Measurements from ENCODE around the gene EXOSC10. TPM values are rescaled to one million over a fixed set of nuclear protein-coding genes. Genes with fewer than 3 reads are reported as not detected.

Gene EXOSC10
- total and polyA plus RNA-seq, 9 of the 15 experiments (the other 6 are each of a cell fraction or from before 2014, with no cell fraction given) = 23.4 to 150 (median 105) TPM

GRCh38 chr1:11031624-11032262 lies 67.9 kb downstream of the EXOSC10 start:
- ATAC-seq (no peak; the same call in 2 of the 3 replicates), DNase-seq (ENCODE audit: extremely low read depth in 1 of 4, low spot score in 3 of 4) (no peak), FAIRE-seq (no peak)
- no peaks in the 10 kb centered on the region for H3K9me1 ChIP-seq (ENCODE audit: control insufficient read depth, insufficient read depth, low read length)
- no peak overlapping the region for H3K27ac ChIP-seq (ENCODE audit: extremely low read depth, low read depth, low read length)
- TF ChIP-seq ZSCAN29 (IDR thresholded peaks at IDR 0.05) (no peak), BHLHE40 (IDR thresholded peaks at IDR 0.05; ENCODE audit: low read length) (peak; percentile 26; the same call in 1 of the 2 replicates), ILF3 (IDR thresholded peaks at IDR 0.05; ENCODE audit: borderline replicate concordance) (no peak), RBM25 (IDR thresholded peaks at IDR 0.05; ENCODE audit: low read depth, low read length, severe bottlenecking) (peak; percentile 20), MAFG (tag; conservative IDR thresholded peaks at IDR 0.05) (no peak), ZNF121 (CRISPR knock-in tag; conservative IDR thresholded peaks at IDR 0.05) (peak; percentile 72), PYGO2 (tag; IDR thresholded peaks at IDR 0.05) (no peak), FOXM1 (IDR thresholded peaks at IDR 0.05; ENCODE audit: low read depth) (no peak), FOXM1 (CRISPR knock-in tag; IDR thresholded peaks at IDR 0.05; ENCODE audit: low read depth) (no peak)
- H4K20me1 ChIP-seq (replicated peaks; ENCODE audit: control insufficient read depth, insufficient read depth, low read length) = no peaks in the 10 kb centered on the region
- no peak overlapping the region for H3K4me2 ChIP-seq (ENCODE audit: insufficient read depth, low read length)
- no peak overlapping the region for H3K9ac ChIP-seq (ENCODE audit: insufficient read depth in 1 of 2, low read depth in 2 of 2, low read length in 2 of 2)
- CTCF ChIA-PET (ENCODE audit: low intra/inter-chr PET ratio) = no interaction called here
- peaks cover 8 to 17% of the 10 kb centered on the region in 2 experiments for H3K27me3 ChIP-seq (ENCODE audit: control insufficient read depth in 2 of 2, insufficient read depth in 2 of 2, low read length in 2 of 2)
- POLR2A ChIA-PET = interaction anchor here (0.6 to 2.6 kb wide), 6 partner anchors 10 to 632 kb away, joined by 3 to 17 read pairs (median 4); partner anchors contain the start of gene FBXO6
- in situ Hi-C loops (cut with MboI) (loop anchor here (5.0 kb wide), 1 partner anchor 606 kb away; no protein-coding TSS in a partner anchor), intact Hi-C loops (cut with micrococcal nuclease) (loop anchor here (10.0 kb wide), 2 partner anchors 303 to 693 kb away; no protein-coding TSS in a partner anchor)
- H3K4me3 ChIP-seq = no peak overlapping the region
- H2AFZ ChIP-seq (ENCODE audit: low read depth, low read length) = no peak overlapping the region
- H3K4me1 ChIP-seq (replicated peaks in 1 of 2; ENCODE audit: control insufficient read depth in 2 of 2, insufficient read depth in 2 of 2, low read length in 2 of 2) = no peaks in the 10 kb centered on the region
- no peaks in the 10 kb centered on the region for H3K9me3 ChIP-seq (replicated peaks; ENCODE audit: control insufficient read depth, insufficient read depth, low read depth, low read length)
- H3K79me2 ChIP-seq (ENCODE audit: control insufficient read depth, insufficient read depth, low read length) = no peaks in the 10 kb centered on the region
- H3K36me3 ChIP-seq (ENCODE audit: control insufficient read depth, insufficient read depth, low read length) = peaks cover 7% of the 10 kb centered on the region; the same call in 1 of the 3 replicates
- WGBS (ENCODE audit: insufficient coverage, low coverage, missing lambda C conversion rate) = 49% methylated on average over 10 of the region's 10 CpGs
- no TSS peak for BruUV-seq (replicated peaks)

Measured in K562 (cell line).